HG02571 (cell line): ENCODE results near the gene PTPRK.

Experiments
- ATAC-seq: cut with Tn5 transposase; IDR thresholded peaks from one replicate; pipeline ENCODE4 v1.9.1; 2021; ENCODE audit warnings: mild to moderate bottlenecking, moderate library complexity; ENCODE audit not compliant: unreplicated experiment

Gene PTPRK

DNA sequence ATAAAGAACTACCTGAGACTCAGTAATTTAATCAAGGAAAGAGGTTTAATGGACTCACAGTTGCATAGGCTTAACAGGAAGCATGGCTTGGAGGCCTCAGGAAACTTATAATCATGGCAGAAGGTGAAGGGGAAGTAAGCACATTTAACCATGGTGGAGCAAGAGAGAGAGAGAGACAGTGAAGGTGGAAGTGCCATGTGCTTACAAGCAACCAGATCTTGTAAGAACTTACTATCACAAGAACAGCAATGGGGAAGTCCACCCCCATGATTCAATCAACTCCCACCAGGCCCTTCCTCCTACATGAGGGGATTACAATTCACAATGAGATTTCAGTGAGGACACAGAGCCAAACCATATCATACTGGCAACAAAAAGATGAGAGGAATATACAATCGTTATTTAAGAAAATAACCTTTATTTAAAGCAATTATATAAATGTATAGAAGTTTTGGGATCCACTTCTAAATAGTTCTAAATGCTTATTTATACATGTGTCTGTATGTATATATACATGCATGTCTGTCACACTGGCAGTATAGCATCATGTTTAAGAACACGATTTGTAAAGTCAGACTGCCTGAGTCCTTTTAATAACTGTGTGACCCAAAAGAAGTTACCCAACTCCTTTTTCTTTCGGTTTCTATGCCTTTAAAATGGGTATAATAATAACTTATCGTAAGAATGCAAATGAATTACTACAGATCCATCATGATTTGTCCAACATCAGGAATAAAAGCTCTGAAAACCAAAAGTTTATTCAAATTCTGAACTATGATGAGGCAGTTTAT, 363.9 kb downstream of the PTPRK start:
- ATAC-seq: no peak

DNA sequence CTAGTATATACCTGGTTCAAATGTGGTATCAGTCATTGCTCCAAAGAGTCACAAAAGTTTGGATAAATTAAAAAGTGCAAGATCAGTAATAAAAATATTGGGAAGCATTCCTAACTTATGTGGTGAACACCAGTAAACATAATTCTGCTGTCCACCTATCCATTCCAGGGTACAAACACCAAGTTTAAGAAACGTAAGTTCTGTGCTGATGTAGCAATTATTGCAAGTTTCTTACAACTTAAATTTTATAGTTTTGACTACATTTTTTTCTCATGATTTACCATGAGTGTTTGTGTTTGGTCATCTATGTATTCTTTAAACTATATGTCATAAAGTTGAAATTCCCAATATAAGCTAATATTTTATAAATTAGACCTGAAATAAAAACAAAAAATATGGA, 364.6 kb downstream of the PTPRK start:
- no peak for ATAC-seq

DNA sequence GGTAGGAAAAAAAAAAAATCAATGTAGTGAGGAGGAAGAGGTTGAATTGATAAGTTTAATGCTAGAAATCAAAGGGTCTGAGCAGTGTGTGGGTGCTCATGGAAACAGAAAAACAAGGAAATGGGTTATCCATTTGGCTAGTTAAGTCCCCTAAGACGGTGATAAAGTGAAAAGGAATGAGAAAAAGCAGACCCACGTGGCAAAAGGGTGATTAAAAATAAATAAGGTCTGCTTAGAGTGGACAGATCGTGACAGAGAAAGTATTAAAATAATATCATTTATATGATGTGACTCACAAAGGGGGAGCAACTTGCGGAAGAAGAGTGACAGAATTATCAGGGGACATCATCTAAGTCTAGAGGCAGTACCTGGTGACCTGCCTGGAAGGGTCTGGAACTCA, 367.8 kb downstream of the PTPRK start:
- ATAC-seq: no peak

DNA sequence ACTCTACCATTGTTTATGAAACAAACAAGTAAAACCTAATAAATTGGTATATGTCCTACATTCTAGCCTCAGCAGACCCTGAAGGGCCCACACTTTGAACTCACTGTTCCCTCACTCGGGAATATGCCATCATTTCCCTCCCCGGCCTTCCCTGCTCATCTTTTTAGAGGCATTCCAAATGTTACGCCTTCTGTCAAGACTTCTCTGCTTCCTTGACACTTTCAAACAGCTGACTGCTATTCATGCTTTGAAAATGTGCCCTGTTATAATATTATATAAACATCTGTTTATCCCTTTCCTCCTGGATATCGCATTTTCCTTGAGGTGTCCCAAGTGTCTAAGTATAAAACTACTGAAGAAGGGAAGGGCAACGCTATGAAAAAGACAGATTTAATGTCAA, 370.0 kb downstream of the PTPRK start:
- ATAC-seq: no peak

DNA sequence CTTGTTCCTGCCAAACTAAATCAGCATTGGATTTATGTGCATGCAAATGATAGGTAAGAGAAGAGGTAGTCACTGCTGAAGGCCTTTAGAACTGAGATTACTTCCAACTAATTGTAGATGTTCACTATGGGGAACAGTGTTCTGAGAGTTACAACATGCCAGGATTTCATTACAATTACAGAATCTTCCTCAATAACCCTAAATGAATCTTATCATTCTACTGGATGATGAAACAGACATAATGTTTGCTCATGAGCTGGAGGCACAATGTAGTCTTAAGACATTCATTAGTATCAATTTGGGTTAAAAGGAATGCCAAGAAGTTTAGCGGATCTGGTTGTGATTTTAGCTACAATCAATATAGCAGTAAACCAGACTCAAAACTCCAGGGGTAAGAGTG, 370.6 kb downstream of the PTPRK start:
- no peak for ATAC-seq

DNA sequence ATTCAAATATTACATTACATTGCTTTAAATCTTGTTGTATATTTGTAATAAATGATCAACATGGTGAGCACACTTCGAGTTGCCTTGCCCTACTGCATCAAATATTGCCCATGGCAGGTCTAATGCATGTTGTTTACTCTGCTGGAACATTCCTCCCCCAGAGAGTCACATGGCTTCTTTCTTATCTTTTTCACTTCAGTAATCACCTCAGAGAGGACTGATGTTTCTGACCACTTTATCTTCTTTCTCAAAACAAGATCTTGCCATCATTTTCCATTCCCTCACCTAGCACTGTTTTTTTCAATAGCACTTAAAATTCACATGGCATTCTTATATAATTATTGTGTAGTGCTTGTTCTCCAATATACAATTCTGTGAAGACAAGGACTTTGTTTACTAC, 376.1 kb downstream of the PTPRK start:
- no peak for ATAC-seq

DNA sequence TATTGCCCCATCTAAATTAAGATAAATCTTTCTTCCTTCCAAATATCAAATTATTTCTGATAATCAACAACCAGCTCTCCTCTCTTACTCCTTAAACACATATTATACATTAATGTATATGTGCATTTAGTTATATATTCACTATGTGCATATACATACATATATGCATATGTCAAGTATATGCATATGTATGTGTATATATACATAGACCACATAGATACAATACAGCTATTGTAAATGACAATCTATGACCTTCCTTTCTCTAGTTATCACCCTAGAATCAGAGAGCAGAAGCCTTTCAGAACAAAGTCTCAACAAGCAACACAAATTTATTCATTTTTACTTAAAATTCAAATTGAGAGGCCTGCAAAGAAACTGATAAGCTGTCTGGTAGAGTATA, 378.5 kb downstream of the PTPRK start:
- no peak for ATAC-seq

DNA sequence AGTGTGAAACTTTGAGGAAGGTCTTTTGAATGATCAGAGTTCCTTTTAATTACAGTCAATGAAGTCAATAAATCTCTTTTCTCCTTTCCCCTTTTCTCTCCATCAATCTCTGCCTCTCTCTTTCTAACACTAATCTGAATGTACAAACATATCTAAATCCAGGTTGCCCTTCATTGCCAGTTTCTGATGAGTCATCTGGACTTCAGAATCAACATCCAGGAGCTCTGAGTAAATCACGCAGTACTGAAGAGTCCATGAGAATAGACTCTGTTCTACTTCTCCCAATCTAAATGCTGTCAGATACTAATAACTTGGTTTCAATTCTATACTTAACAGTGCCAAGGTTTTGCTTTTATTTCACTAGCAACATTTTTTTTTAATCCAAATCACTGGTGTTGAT, 380.9 kb downstream of the PTPRK start:
- ATAC-seq: no peak

DNA sequence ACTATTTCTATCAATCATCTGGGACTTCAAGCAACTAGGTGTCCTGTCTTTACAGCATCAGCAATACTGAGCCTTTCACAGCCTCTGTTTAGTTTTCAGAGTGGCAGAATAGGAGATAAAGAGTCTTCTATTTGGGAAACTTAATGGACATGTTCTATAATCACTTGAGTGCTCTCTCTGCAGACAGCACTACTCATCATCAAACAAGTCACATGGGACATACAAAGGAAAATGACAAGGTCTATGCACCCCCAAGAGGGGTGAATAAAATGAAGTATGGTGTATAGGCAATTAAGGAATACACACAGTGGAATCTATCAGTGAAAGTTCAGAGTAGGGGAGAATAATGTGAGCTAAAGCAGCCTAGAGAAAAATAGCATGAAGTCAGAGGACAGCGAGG, 381.7 kb downstream of the PTPRK start:
- no peak for ATAC-seq

DNA sequence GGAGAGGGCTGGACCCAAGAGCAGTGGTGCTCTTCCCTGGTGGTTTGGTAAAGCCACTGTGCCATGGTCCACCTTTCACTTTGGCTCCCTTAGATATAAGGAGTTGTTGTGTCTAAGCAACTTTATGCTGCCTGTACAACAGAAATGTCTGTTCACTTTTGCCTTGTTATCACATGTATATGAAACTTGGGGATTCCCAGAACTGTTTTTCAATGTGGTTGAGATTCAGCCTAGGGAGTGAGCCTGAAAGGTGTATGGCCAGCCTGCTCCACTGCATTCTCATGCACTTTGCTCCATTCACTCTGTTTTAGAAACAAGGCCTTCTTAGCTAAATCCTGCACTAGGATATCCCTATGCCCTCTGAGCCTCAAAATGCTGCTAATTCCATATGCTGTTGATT, 385.1 kb downstream of the PTPRK start:
- no peak for ATAC-seq

DNA sequence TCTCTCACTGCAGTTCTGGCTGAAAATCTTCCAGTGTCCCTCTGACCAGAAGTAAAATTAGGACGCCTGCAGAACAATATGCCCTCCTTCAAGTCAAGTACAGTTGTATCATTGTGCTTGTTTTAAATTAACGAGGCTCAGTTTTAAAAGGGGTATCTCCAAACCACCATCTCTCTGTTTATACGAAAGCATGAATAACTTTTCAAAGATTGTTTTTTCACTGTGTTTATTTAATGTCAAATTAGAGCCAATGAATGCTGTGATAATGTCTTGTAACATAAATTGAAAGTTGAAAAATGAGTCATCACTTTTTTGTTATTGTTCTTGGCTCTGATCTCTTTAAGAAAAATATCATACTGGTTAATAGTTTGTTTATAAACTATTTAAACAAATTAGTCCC, 388.8 kb downstream of the PTPRK start:
- ATAC-seq: no peak

DNA sequence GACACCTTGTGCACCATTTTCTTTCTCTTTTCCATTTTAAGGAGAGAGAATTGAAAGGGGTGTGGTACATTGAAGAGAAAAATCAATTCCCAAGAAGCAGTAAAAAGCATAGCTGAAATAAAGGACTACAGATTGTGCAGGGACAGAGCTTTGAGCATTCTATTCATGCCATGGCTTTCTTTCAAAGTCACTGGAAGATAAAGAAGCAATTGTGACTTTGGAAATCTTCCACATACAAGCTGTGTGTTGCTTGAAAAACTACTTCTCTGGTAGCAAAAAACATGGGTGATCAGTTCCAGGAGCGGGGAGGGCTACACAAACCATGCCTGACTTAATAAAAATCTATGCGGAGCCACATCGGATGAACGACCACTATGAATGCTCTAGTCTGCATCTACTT, 389.4 kb downstream of the PTPRK start:
- ATAC-seq: no peak

DNA sequence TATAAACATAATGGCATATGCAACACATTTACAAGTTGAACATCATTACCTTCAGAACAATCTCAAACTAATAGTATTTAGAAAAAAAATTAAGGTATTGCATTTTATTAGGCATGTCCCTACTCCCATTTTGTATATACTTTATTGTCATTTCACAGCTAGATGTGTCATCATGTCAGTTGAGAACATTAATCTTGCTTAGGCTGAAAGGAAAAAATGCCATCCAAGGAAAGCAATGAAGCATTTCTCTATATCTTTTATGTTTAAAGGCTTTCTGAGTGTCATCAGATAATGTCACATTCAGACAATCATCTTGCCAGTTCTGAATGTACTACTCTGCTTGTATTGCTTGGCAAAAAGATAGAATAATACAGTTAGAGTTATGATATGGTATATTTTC, 390.7 kb downstream of the PTPRK start:
- ATAC-seq: no peak

DNA sequence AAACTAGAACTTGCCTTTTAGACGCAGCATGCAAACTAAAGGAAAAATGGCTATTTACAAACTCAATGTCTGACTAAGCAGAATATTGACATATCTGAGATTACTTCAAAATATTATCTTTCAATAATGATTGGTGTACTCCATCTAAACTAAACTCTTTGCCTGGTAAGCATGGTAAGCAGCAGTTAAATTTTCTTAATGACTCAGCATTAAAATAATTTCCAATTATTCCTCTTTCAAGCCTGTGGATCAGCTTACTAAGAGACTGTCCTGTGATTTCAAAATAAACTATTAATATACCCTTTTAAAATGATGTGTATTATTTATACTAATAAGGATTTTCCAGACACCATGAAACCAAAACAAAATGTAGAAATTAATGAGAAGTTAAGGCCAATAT, 392.7 kb downstream of the PTPRK start:
- no peak for ATAC-seq

DNA sequence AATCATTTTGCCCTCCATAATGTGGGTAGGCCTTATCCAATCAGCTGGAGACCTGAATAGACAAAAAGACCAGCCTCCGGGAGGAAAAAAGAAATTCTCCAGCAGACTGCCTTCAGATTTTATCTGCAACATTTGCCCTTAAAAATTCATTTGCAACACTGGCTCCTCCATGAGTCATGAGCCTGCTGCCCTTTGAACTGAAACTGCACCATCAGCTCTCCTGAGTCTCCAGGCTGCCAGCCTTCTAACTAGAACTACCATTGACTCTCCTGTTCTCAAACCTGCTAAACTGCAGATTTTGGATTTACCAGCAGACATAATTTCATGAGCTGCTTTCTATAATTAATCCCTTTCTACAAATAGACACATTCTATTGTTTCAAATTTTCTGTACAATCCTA, 395.7 kb downstream of the PTPRK start:
- ATAC-seq: no peak

DNA sequence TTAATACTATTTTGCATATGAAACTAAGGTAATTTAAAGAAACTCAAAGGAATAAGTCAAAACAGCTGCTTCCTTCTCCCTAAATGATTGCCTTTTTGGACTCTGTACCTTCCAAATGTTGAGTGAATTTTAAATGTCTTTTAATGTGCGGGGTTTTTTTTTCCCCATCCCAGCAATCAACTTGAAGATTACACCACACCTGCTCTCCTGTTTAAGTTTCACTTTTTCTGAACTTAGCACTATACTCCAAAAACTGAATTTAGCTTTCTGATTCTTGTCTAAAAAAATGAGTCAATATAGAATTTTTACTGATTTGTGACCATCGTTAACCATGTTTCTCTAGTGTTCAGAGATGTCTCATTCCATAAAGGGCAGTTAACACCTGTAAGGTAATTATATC, 398.8 kb downstream of the PTPRK start:
- ATAC-seq: no peak

DNA sequence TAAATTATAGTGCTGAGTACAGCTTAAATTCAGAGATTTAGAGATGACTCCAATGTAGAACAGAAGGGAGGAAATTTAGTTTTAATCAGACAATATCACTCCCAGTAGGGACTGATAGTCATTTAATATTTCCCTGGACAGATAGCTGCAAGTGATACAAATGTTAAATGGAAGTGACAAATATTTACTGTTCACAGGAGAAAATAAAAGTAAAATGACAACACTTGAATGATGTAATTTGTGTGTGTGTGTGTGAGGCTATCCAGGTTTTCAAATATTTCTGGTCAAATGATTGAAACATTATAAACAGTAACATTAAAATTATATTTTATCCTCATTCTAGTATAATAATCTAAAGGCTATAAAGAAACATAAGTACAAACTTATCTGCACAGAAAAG, 399.2 kb downstream of the PTPRK start:
- ATAC-seq: no peak

DNA sequence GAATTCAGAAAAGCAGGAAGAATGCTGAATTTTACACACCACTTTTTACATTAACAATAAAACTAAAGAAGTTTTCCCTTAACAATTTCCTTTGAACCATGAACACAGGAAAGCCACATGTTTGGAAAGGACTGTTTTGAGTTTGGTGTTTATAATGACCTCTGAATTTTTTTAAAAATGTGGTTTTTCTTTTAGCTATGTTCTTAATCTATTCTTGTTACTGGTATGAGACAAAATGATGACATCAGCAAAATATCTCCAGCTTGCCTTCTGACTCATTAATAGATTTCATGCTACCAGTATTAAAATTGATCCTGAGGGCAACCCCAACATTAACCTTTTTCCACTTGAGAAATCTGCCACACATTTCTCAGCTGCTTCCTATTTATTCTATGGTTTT, 402.0 kb downstream of the PTPRK start:
- no peak for ATAC-seq

DNA sequence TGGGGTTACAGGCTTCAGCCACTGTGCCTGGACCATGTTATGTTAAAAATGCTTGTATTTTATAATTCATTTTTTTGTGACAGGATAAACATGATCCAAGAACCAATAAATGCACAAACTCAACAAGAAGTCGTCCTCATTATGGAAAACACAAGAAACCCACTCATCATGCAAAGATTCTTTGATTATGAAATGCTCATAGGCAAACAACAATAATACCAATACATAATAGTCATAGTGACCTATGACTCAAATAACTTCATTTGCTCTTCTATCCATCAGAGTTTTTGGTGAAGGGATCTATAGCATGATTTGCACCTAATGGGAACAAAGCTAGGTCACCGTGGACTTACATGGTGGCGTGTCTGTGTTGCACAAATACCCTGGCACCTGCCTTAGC, 402.5 kb downstream of the PTPRK start:
- no peak for ATAC-seq

DNA sequence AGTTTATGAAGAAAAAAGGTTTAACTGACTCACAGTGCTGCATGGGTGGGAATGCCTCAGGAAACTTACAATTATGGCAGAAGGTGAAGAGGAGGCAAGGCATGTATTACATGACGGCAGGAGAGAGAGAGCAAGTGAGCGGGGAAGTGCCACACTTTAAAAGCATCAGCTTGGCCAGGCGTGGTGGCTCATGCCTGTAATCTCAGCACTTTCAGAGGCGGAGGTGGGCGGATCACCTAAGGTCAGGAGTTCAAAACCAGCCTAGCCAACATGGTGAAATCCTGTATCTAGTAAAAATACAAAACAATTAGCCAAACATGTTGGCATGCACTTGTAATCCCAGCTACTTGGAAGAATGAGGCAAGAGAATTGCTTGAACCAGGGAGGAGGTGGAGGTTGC, 406.2 kb downstream of the PTPRK start:
- no peak for ATAC-seq

DNA sequence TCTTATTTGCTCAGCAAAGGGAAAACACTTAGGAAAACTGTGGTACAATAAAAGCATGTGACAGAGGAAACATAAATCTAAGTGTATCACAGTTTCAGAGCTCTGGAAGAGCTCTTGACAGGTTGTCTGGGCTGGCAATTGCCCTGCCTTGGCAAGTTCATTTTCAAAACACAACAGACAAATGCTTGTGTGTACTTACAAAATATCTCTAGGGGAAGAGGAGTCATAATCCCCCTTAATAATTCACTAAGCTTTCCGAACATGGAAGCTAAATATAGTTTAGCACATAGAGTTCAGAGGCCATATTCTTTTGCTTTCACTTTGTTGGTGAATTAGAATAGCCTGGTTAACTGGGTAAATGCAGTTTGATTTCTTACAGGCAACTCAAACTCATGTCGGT, 407.9 kb downstream of the PTPRK start:
- peak; percentile 58 for ATAC-seq

DNA sequence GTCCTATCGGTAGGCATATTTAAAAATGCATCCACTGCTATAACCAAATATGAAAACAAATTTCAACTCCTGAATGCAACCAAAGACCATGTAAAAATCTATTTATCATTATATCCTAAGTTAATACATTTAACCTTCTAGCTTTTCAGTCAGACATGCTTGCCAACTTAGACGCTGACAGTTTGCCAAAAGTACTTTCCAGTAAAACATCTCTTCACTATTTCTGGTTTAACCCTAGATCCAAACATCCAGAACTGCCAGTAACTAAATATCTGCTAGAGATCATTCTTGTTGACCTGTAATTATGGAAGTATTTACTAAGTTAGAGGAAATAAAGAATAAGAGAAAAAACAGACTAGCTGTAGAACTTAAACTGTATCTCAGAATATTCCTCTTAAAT, 409.3 kb downstream of the PTPRK start:
- no peak for ATAC-seq

DNA sequence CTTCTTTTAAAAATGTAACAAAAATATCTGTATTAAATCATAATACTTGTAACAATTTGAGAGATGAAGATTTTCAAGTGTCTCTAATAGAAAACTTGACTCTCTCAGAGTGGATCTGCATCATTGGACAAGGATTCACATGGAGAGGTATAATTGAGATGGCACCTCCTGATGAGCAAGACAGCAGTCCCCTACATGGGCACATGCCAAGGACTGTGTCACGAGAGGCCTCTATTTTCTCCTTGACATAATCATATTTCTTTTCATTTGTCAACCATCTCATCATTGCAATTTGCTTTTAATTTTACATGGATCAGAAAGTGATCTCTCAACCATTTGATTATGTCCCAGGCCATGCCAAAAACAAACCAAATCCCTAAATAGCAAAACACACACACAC, 412.7 kb downstream of the PTPRK start:
- ATAC-seq: no peak
